ENCODE data around the gene SLC4A1.

DNA sequence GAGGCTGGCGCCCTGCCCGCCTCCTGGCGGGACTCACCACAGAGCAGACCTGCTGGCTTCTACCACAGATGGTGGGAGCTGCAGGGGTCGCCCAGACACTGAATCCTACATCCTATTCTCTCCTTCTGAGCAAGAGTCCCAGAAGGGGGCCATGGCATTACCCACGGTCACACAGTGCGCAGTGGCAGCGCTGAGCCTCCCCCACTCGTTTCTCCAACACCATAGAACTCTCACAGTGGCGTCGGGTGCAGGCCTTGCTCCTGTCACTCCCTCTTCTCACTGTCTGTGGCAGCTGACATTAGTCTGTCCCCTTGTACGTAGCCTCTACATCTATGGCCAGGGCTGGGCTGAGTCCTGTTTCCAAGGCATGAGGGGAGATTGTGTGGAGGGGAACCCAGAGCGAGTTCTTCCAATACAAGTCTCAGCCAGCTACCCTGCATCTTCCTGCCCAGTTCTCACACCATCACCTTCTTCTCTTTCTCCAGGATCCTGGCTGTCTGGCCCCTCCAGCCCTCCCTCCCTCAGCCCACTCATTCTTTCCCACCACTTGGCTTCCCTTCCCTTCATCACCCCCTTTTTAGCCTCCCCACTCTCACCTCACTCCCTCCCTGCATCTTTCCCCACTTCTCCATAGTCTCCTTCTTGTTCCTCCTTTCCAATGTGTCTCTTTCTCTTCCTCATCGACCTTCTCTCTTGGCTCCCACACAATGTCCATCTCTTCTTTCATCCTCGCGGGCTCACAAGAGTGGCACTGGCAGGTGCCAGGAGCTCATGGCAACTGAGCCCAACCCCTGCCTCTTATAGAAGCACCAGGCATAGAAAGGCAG is 54.3 kb downstream of the SLC4A1 start:
- no peak for TF ChIP-seq POLR2A (IDR thresholded peaks at IDR 0.05)
- TF ChIP-seq, protein P1, sequence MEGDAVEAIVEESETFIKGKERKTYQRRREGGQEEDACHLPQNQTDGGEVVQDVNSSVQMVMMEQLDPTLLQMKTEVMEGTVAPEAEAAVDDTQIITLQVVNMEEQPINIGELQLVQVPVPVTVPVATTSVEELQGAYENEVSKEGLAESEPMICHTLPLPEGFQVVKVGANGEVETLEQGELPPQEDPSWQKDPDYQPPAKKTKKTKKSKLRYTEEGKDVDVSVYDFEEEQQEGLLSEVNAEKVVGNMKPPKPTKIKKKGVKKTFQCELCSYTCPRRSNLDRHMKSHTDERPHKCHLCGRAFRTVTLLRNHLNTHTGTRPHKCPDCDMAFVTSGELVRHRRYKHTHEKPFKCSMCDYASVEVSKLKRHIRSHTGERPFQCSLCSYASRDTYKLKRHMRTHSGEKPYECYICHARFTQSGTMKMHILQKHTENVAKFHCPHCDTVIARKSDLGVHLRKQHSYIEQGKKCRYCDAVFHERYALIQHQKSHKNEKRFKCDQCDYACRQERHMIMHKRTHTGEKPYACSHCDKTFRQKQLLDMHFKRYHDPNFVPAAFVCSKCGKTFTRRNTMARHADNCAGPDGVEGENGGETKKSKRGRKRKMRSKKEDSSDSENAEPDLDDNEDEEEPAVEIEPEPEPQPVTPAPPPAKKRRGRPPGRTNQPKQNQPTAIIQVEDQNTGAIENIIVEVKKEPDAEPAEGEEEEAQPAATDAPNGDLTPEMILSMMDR (IDR thresholded peaks at IDR 0.05), result no peak
